HG03565 (cell line): ENCODE results near the gene TXNIP.
A peak's percentile ranks its signal among the peaks of the same experiment; 100 is the strongest.

Source experiments
- ATAC-seq: cut with Tn5 transposase; IDR thresholded peaks from one replicate; pipeline ENCODE4 v1.9.1; 2021; ENCODE audit warnings: mild to moderate bottlenecking, moderate library complexity; ENCODE audit not compliant: unreplicated experiment

The TXNIP gene

DNA sequence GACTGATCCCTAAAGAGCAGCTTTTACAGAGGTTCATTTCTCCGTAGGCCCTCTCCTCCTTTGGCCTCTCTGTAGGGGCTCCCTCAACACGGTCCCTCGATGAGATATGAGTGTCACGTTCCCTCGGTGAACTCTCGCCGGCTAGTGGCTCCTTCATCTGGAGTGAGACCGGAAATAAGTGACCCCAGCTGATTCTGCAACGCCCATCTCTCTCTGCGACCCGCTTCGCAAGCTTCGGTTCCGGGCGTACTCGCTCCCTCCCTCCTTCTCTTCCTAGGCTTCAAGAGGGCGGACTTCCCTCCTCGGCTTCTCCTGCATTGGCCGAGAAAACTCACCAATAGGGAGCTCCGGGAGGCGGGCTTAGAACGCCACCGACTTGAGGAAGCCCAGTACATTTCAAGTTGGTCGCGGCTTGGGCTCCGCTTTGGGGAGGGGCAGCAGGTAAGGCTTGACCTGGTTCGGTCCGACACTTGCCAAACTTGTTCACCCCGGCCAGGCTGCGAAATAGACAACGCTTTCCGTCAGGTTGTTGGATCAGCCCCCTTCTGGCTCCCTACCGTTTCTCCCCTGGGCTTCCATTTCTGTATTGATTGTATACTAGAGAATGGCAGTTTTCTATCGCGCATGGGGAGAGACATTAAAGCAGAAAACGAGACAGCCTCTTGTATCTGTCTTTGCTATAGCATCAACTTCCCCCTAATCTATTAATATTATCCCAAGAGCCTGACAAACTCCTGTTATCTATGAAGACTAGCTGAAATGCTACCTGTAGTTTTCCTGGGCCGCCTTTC, 31.9 kb downstream of the TXNIP start, which contains the start of the genes ANKRD34A and POLR3GL:
Gene ANKRD34A (minus strand): TSS at position 248 of the 791 bp plus-strand sequence. CDS start 2,816 bp downstream, outside the sequence.
Gene POLR3GL (plus strand): TSS at position 363 of the 791 bp plus-strand sequence. CDS start 10,176 bp downstream, outside the sequence.
- peak; percentile 67 for ATAC-seq

DNA sequence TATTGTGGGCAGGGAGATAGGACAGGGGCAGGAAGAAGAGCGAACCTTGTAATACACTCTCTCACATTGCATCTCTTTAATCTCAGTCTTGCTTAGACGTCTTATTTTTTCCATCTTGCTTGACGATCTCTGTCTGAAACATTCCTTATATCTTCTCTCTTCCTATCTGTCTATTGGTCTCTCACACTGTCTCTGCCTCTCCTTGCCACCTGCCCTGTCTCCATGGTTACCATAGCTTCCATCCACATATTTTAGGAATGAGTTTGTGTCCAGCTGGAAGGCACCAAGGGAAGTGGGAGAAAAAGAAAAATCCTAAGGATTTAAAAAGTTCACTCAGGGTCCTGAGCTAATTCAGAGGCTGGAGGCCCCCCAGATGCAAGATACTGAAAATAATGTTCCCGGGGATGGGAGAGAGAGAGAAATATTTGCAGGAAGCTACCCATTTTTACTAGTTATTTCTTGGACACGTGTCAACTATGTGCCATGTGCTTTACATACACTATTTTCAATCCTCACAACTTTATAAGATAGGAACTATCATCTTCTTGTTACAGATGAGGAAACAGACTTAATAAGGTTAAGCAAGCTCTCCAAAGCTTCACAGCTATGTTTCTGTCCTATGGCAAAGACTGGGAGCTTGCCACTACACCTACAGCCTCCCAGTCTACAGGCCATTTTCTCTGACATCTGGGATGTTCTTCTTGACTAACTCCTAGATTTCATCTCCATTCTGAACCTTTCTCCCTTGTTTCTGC, 32.9 kb downstream of the TXNIP start:
- no peak for ATAC-seq

DNA sequence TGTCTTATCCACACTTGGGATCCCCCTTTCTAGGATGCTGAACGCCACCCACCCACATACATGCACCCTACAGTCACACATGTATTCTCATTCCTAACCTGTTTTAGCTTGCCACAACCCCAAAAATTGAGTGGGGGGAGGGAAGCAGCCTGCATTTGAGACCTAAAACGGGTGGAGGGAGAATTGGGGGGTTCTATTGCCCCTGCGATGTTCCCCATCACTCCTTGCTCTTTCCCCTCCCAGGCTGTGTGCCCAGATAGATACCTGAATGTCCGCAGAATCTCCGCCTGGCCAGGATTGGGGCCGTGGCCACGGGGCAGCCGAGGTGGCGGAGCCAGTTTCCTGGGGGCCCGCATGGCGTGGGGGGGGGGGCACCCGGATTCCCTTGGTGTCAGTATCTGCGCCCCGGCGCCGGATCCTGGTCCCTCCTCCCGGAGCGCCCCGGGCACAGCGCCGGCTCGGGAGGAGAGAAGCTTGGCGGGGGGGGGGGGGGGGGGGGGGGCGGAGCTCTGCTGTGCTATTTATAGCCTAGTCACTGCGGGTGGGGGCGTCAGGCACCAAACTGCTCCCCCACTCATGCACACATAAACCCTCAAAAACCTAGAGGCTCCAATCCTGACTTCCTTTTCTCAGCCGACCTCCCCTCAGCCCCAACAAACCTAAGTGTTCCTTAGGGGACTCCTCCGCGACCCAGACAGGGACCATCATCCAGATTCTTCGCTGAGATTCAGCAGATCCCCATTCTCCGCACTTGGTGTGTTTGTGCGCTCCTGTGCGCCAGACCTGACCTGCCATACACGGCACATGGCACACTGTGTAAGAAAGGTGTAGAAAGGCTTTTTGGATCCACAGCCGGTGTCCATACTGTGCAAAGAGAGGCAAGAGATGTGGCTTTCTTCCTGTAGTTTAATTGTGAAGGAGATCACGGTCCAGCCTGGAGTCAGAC, 33.9 kb downstream of the TXNIP start:
- ATAC-seq = no peak

DNA sequence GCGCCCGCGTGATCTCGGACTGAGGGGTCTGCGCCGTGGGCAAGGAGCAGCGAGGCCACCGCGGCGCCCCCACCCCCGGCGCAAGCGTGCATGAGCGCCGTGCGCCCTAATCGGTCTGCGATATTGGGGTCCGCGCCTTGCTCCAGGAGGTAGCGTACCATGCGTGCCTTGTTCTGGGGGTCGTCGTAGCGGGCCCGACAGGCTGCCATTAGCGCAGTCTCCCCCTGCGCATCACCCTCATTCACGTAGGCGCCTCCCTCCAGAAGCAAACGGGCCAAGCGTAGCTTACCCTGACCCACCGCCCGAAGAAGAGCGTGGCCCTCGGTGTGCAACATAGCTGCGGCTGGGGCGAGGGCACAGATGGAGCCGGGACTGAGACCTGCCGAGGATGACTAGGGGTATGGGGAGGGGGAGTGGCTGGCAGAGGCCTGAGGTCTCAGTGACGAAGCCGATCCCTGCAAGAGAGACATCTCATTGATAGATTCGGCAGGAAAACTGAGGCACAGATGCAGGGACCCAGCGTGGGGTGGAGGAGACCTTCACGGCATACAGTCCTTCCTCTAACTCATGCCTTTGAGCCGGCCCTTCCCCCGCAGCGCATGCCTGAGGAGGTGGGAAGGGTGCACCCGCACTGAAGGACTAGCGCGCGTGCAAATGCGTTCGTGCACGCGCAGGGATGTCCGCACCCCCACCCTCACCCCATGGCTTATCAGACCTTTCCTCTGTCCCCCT, 34.8 kb downstream of the TXNIP start:
- ATAC-seq = no peak

DNA sequence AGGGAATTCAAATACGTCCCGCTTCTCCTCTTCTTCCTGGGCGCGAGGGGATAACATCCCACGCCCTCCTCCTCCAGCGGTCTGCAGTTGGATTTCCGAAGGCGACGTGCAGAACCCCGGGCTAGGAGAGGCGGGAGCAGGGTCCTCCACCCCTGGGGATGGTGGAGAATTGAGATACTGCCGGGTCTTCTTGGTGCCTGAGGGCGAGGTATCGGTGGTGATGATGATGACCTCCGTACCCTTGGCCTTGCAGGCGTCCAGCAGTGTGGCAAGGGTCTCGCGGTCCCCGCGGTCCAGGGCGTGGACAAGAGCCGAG, 35.3 kb downstream of the TXNIP start:
- no peak for ATAC-seq

DNA sequence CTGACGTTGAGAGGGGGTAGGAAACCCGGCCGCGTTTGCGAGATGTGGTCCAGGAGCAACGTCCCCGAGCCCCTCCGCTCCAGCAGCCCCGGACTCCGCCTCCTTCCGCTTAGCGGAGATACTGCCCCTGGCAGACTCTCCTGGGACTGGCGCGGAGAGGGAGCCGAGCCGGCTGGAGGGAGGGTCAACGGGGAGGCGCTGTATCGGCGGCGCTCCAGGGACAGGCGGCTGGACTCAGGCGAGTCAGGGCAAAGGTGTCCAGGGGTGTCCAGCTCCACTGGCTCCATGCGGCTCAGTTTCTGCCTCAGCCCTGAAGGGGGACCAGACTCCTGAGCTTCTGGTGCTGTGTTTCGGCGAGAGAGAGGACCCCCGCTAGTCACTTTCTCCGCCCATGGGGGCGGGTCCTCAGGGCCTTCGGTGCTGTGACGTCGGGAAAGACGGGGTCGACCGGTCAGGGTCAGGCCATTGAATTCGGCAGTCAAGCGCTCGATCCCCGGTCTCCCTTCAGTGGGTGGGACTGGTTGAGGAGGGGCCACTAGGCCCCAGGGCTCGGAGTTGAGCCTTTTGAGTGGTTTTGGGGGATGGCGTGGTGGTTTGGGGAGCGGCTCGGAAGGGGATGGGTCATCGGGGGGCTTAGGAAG, 35.8 kb downstream of the TXNIP start:
- no peak for ATAC-seq

DNA sequence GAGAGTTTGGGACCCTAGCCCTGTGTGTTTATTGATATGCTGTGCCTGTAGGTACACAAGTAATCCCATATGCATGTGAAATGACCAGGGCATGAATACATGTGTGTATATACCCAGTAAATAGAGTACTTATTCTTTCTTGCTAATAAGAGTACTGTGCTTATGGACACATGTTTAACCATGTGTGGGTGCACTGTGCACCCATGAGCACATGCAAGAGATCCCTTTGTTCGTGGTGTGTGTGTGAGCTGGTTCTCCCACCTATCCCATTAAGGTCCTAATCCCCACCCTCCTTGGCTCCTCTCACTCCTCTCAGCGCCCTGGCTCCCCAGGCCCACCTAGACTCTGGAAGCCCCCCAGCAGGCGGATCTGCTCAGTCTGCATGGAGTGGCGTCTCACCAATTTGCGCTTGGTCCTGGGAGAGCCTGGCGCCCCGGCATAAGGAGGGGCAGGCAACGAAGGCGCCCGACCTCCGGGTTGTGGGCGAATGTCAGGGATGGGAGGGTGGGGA, 36.4 kb downstream of the TXNIP start:
- ATAC-seq = no peak

DNA sequence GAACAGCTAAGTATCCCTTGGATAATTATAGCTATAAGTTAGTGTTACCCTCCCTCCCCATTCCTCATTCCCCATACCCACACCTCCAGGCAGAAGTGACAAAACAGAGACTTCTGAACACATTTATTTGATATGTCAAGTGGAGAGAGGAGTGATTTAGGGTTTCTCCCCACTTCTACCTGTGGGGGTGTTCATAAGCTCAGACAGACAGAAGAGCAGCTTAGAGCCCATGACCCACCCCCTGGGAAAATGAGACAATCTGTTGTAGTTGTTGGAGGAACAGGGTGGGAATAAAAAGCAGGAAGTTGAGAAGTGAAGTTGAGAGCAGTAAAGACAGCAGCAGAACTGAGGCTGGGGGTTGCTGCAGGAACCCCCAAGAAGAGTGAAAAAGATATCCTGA, 37.0 kb downstream of the TXNIP start:
- ATAC-seq = no peak

DNA sequence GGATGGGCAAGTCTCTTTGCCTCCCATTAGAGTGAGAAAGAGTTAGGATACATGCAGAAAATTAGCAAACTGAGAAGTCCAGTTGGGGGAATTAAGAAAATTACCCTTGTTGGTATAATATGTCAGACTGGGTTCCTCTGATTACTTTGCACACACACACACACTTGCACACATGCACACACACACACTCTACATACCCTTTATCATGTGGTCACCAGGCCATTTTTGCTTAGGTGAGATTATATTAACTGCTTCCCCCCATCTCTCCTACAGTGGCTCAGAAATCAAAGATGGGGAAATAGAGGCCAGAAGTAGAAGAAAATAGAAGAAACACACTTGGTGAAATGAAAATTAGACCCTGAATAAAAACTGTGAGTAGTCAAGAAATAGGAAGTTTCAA, 37.6 kb downstream of the TXNIP start:
- no peak for ATAC-seq

DNA sequence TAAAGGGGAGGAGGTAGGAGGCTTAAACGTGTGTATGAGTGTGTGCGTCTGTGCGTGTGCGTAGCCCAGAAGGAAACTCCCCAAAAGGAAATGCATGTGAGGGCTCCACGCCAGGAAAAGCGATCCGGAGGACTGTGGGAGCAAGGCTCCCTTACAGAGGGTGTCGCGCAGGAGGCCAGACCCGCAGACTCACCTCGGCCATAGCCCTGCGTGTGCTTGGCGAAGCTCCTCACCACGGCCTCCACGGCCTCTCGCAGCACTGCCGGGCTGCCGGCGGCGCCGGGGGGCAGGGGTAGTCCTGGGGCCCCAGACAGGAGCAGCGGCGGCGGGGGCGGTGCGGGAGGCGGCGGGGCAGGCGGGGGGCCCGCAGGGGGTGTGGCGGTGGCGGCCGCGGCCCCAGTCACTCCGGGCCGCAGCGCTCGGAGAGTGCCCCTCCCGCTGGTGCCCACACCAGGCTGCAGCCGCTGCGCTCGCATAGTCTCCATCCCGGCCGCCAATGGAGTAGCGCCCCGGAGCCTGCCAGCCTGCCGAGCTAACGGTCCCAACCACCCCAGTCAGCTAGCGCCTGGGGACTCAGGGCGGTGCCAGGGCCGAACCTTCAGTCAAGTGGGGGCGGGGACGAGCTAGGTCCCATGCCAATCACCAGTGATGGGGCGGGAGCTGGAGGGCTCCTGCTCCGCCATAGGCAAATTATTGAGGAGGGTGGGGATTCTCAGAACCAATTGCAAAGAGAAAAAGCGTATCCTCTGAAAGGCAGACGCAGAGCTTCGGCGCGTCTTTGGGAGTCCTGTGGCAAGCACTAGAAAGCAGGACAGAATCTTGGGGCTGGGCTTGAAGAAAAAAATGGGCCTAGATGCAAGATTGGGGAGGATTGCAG, 38.7 kb downstream of the TXNIP start, which contains the start of gene LIX1L:
Gene LIX1L (minus strand): TSS at position 575 of the 877 bp plus-strand sequence. CDS start 90 bp downstream, at position 485.
- ATAC-seq = peak; percentile 80

DNA sequence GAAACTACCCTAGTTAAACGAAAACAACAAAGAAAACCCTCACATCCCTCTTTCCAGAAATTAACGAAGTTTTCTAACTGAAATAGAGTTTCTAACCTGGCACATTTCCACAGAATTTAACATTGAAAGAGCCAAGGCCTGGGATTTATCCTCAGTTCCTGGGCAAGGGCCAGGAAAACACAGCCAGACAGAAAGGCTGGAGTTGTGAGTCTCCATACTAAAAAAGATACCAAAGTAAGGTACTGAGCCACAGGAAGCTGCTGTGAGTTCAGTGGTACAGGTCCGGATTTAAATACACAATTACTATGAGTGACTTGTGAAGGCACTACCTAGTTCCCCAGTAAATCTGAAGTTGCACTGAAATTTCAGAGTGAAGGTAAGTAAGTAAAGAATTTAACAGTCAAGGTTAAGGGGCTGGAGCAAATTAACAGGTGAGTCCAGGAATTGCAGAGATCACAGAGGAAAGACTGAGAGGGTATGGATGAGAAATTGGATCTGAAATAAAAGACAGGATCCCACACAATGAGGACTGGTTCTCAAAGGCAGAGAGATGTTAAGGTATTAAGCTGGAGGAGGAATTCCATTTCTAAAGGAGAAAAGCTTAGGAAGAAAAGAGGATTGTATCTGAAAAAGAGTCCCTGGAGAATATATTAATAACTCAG, 39.5 kb downstream of the TXNIP start:
- no peak for ATAC-seq

DNA sequence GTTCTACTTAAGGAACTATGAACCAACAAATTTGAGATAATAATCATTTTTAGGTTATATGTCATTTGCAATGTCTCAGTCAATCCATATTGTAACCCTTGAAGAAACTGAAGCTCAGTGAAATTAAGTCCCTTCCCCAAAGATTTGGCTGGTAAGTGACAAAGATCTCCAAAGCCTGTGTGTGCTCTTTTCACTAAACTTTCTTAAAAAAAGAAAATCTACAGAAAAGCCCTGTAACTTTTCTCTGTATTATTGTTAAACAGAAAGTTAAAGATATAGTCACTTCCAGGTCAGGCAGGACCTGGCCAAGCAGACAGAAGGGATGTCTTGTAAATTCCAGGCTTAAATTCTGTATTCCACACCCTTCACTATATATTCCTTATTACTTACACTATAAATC, 40.0 kb downstream of the TXNIP start:
- ATAC-seq = no peak

DNA sequence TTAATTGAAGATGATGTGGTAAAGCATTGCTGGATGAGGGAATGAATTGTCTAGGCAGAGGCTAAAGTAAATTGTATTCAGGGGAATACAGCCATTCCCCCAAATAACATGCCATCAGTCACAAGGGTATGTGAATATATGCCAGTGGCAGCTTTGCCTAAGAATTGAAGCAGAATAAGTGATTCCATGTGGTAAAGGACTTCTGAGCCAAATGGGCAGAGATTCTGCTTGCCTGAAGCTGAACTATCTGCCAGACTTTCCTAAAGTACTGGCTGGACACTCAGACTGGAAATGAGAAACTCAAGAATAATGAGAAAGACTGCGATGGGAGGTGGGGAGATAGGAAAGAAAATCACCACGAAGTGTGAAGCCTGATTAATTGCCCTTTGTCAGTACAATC, 40.9 kb downstream of the TXNIP start:
- ATAC-seq = no peak

DNA sequence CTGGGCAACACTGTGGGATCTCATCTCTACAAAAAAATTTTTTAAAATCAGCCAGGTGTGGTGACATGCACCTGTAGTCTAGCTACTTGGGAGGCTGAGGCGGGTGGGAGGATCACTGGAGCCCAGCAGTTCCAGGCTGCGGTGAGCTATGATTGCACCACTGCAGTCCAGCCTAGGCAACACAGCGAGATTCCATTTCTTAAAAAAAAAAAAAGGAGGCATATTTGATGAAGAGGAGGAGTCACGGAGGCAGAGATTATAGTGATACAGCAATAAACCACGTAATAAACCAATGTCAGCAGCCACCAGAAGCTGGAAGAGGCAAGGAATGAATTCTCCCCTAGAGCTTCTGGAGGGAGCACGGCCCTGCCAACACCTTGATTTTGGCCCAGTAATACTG, 42.5 kb downstream of the TXNIP start:
- ATAC-seq = no peak

DNA sequence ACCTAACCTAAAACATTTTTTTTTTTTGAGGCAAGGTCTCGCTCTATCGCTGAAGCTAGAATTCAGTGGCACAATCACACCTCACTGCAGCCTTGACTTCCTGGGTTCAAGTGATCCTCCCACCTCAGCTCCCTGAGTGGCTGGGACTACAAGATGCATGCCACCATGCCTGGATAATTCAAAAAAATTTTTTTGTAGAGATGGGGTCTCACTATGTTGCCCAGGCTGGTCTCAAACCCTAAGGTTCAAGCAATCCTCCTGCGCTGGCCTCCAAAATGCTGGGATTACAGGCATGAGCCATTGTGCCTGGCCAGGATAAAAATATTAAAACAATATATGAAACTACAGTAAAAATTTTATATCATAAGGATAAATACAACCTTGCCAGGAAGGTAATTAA, 43.5 kb downstream of the TXNIP start:
- ATAC-seq = no peak

DNA sequence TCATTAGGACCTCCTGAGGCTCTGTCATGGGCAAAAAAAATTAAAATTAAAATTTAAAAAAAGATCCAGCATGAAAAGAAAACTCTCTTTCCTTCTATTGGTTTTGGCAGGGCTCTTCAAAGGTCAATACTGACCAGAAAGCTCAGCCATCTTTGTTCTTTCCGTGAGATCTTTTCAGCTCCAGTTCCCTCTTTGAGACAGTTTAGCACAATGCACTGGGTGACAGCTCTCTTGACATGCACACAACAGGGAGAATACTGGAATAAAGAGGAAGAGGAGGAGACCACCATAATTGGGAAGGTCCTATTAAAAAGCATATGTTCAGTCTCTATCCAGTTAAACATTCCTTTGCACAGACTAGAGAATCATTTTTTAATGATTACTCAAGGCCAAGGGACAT, 44.9 kb downstream of the TXNIP start:
- ATAC-seq = no peak

DNA sequence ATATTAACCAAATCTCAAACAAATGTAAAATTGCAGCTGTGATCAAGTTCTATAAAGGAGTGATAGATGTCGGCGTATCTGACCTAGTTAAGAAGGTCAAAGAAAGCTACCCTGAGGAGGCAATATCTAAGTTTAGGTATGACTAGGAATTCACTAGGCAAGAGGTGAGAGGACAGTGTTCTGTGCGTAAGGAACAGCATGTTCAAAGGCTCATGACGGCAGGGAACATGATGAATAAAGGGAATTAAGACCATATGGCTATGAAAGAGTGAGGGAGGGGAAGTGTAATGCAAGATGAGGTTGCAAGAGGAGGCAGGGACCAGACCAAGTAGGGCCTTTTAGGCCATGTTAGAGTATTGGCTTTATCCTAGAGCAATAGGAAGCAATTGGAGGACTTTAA, 47.2 kb downstream of the TXNIP start:
- ATAC-seq = no peak

DNA sequence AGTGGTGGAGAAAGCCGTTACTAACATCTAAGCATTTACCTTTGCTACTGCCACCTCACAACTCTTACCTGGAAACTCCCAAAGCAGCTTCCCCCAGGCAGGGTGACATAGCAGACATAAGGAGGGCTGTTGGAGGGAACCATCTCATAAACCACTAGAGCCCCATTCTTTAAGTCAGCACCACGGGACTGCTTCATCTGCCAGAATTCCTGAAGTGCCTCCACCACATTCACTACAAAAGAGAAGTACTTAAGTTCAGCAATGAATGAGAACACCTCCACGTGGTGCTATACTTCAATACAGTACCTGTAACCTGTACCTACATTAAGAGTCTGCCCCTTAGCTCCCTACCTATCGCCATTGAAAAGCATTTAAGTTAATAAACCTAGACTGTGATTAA, 48.8 kb downstream of the TXNIP start:
- no peak for ATAC-seq
